CD14-positive monocyte (primary cell): ENCODE results near the gene MED17. TPM values are rescaled to one million over a fixed set of nuclear protein-coding genes. Genes with fewer than 3 reads are reported as not detected.

Experiments used
- DNase-seq, 3 donors: peaks; one replicate each; pipeline ENCODE4 v3.0.0-alpha.2; 2011 to 2022
- H2AFZ ChIP-seq: 2 replicates; pipeline ENCODE4 v1.6.0; 2012; ENCODE audit warnings: mild to moderate bottlenecking, low read depth, low read length, inconsistent platforms; ENCODE audit not compliant: insufficient read depth, poor library complexity, severe bottlenecking
- H3K27ac ChIP-seq, 2 donors: 1 replicate in 1 of 2; 2 replicates in 1 of 2; pipeline ENCODE4 v1.5.1; 2012 to 2013; ENCODE audit warnings: low read length in 2 of 2, control low read depth in 1 of 2, inconsistent platforms in 1 of 2, low read depth in 1 of 2, mild to moderate bottlenecking in 1 of 2
- H3K27me3 ChIP-seq, 2 donors: one replicate each; pipeline versions ENCODE4 v1.6.0 to v1.6.1; 2011 to 2013; ENCODE audit warnings: low read length in 2 of 2; ENCODE audit not compliant: control insufficient read depth in 2 of 2, insufficient read depth in 2 of 2
- H3K36me3 ChIP-seq, 2 donors: replicated peaks in 1 of 2; 1 replicate in 1 of 2; 2 replicates in 1 of 2; pipeline versions ENCODE4 v1.5.1 to v1.6.1; 2012 to 2013; ENCODE audit warnings: low read length in 2 of 2, control low read depth in 1 of 2, inconsistent platforms in 1 of 2, mild to moderate bottlenecking in 1 of 2; ENCODE audit not compliant: insufficient read depth in 2 of 2, control insufficient read depth in 1 of 2
- H3K4me1 ChIP-seq, 2 donors: 1 replicate in 1 of 2; 2 replicates in 1 of 2; pipeline versions ENCODE4 v1.5.1 to v1.6.1; 2012 to 2013; ENCODE audit warnings: low read length in 2 of 2, control low read depth in 1 of 2, inconsistent platforms in 1 of 2, mild to moderate bottlenecking in 1 of 2, moderate library complexity in 1 of 2; ENCODE audit not compliant: insufficient read depth in 2 of 2, control insufficient read depth in 1 of 2
- H3K4me2 ChIP-seq: replicated peaks from 2 replicates; pipeline ENCODE3; 2012; ENCODE audit warnings: low read length, moderate library complexity, mild to moderate bottlenecking; ENCODE audit not compliant: poor library complexity, severe bottlenecking; ENCODE audit errors: extremely low read depth
- H3K4me3 ChIP-seq, 3 experiments: fragments of 200-600 bp in 1 of 3; sonication (generic) in 1 of 3; replicated peaks in 1 of 3; 1 replicate in 2 of 3; 2 replicates in 1 of 3; pipeline ENCODE4 v1.5.1; 2011 to 2013; ENCODE audit warnings: low read length in 3 of 3, mild to moderate bottlenecking in 3 of 3, control low read depth in 2 of 3, low read depth in 2 of 3, inconsistent platforms in 1 of 3, moderate library complexity in 1 of 3
- H3K79me2 ChIP-seq: 2 replicates; pipeline ENCODE4 v1.6.0; 2012; ENCODE audit warnings: mild to moderate bottlenecking, control low read depth, inconsistent platforms, low read length, moderate library complexity; ENCODE audit not compliant: insufficient read depth
- H3K9ac ChIP-seq: 2 replicates; pipeline ENCODE4 v1.6.0; 2017; ENCODE audit warnings: low read length, mild to moderate bottlenecking; ENCODE audit not compliant: insufficient read depth, poor library complexity, severe bottlenecking
- H3K9me3 ChIP-seq, 2 donors: replicated peaks in 1 of 2; 1 replicate in 1 of 2; 2 replicates in 1 of 2; pipeline versions ENCODE4 v1.5.1 to v1.6.1; 2012 to 2013; ENCODE audit warnings: low read length in 2 of 2, control low read depth in 1 of 2; ENCODE audit not compliant: control insufficient read depth in 1 of 2, insufficient read depth in 1 of 2
- H4K20me1 ChIP-seq: 2 replicates; pipeline ENCODE4 v1.6.0; 2012; ENCODE audit warnings: mild to moderate bottlenecking, low read length, control low read depth, moderate library complexity; ENCODE audit not compliant: insufficient read depth
- H3K27ac Mint-ChIP-seq, 7 donors: one replicate each; pipeline ENCODE4 v1.8.0; 2020; ENCODE audit warnings: mild to moderate bottlenecking in 7 of 7, mixed read lengths in 7 of 7, moderate library complexity in 6 of 7, inconsistent platforms in 2 of 7
- H3K27me3 Mint-ChIP-seq, 3 donors: one replicate each; pipeline ENCODE4 v1.8.0; 2021 to 2022; ENCODE audit warnings: low read depth in 3 of 3, mild to moderate bottlenecking in 3 of 3, mixed read lengths in 3 of 3, moderate library complexity in 3 of 3, inconsistent platforms in 1 of 3
- H3K36me3 Mint-ChIP-seq, 2 donors: one replicate each; pipeline ENCODE4 v1.8.0; 2020; ENCODE audit warnings: mixed read lengths in 2 of 2, inconsistent platforms in 1 of 2, mild to moderate bottlenecking in 1 of 2
- H3K4me1 Mint-ChIP-seq: one replicate; pipeline ENCODE4 v1.8.0; 2020; ENCODE audit warnings: mild to moderate bottlenecking, mixed read lengths
- H3K4me3 Mint-ChIP-seq, 2 donors: one replicate each; pipeline ENCODE4 v1.8.0; 2020; ENCODE audit warnings: mild to moderate bottlenecking in 2 of 2, mixed read lengths in 2 of 2, moderate library complexity in 1 of 2
- H3K9me3 Mint-ChIP-seq, 7 donors: one replicate each; pipeline ENCODE4 v1.8.0; 2020 to 2022; ENCODE audit warnings: mixed read lengths in 7 of 7, mild to moderate bottlenecking in 6 of 7, moderate library complexity in 6 of 7, inconsistent platforms in 2 of 7
- WGBS: methylation state at CpG from one replicate; pipeline ENCODE4 v1.1.5; 2013; ENCODE audit warnings: missing lambda C conversion rate; ENCODE audit not compliant: insufficient coverage; 5-methylcytosine and 5-hydroxymethylcytosine counted together
- intact Hi-C, 2 donors: fragments of 100-400 bp; cut with micrococcal nuclease; formaldehyde crosslinking; loops; one replicate each; pipeline versions ENCODE4 v1.15.0 to v1.15.1; 2023
- polyA plus RNA-seq, 3 donors: library from polyadenylated mRNA; depleted of rRNA in 1 of 3; unstranded in 2 of 3; stranded (reverse) in 1 of 3; fragments of 300-500 nt in 2 of 3; fragments of >200 nt in 1 of 3; fragmentation: Illumina TruSeq in 2 of 3; gene quantifications; 1 replicate in 2 of 3; 2 replicates in 1 of 3; pipeline ENCODE4 v1.2.3, GENCODE V29; 2012 to 2021
- small RNA-seq: library from RNA; depleted of rRNA; stranded (forward); fragments of <200 nt; gene quantifications from one replicate; pipeline ENCODE3, GENCODE V24; 2012; ENCODE audit warnings: low read depth; ENCODE audit not compliant: insufficient read length
- TF ChIP-seq, protein P1 (sequence below): fragments of 200-600 bp; IDR thresholded peaks from one replicate; pipeline ENCODE4 v1.8.0; 2022; ENCODE audit warnings: antibody characterized with exemption, mild to moderate bottlenecking

The MED17 gene
- polyA plus RNA-seq, 3 donors: 3.4 to 12.8 (median 4.4) TPM

DNA sequence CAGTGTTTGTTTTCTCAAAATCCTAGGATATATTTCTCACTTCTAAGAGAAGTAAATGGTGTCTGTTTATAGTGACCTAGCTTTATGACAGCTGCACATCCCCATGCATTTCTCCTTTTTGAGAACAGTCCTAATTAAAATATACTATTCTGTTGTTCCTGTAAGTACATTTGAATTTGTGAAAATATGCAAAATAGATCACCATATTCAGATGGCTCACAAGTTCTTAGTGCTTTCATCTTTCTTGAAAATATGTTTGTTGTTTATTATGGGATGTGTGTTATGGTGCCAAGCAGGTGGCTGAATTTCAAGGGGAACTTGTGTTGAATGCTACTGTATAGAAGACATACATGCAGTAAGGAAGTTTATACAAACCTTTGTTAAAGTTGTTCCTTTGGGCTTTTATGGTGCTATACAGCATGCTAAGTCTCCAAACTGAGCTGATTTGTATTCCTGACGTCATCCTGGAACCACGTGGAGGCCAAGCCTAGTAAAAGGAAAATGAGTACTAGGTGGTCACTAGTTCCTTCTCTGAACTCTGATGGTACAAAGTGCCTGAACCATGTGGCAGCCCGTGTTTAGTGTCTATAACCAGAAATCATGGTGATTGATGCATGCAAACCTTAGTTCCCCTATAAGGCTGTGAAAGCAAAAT is 74.2 kb downstream of the MED17 start:
- H3K79me2 ChIP-seq: no peaks in the 10 kb centered on the region
- DNase-seq: no peak
- no peak overlapping the region for H3K27ac Mint-ChIP-seq
- WGBS: 33% methylated on average over 2 of the region's 3 CpGs
- intact Hi-C loops: no loop called here
- no peaks in the 10 kb centered on the region for H3K4me1 Mint-ChIP-seq
- H3K27me3 Mint-ChIP-seq: peaks cover 0 to 4% (median 1%) of the 10 kb centered on the region in 3 donors
- no peak overlapping the region for H2AFZ ChIP-seq
- no peak overlapping the region for H3K27ac ChIP-seq
- no peaks in the 10 kb centered on the region for H3K4me1 ChIP-seq
- no peak overlapping the region for H3K4me2 ChIP-seq
- peaks cover 0 to 2% of the 10 kb centered on the region in 2 donors for H3K27me3 ChIP-seq
- no peak overlapping the region for H3K9ac ChIP-seq
- no peaks in the 10 kb centered on the region for H3K9me3 ChIP-seq
- no peaks in the 10 kb centered on the region for H3K36me3 Mint-ChIP-seq
- TF ChIP-seq, protein P1, sequence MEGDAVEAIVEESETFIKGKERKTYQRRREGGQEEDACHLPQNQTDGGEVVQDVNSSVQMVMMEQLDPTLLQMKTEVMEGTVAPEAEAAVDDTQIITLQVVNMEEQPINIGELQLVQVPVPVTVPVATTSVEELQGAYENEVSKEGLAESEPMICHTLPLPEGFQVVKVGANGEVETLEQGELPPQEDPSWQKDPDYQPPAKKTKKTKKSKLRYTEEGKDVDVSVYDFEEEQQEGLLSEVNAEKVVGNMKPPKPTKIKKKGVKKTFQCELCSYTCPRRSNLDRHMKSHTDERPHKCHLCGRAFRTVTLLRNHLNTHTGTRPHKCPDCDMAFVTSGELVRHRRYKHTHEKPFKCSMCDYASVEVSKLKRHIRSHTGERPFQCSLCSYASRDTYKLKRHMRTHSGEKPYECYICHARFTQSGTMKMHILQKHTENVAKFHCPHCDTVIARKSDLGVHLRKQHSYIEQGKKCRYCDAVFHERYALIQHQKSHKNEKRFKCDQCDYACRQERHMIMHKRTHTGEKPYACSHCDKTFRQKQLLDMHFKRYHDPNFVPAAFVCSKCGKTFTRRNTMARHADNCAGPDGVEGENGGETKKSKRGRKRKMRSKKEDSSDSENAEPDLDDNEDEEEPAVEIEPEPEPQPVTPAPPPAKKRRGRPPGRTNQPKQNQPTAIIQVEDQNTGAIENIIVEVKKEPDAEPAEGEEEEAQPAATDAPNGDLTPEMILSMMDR: no peak
- H3K36me3 ChIP-seq: no peaks in the 10 kb centered on the region
- H4K20me1 ChIP-seq: no peaks in the 10 kb centered on the region
- H3K9me3 Mint-ChIP-seq: peaks cover 0 to 5% (median 0%) of the 10 kb centered on the region in 7 donors
- H3K4me3 Mint-ChIP-seq: no peak overlapping the region
- H3K4me3 ChIP-seq: no peak overlapping the region

- intact Hi-C loops: no loop called here
Observed at GRCh38 chr11:93861808-93862207, 77.7 kb downstream of the MED17 start.

More at GRCh38 chr11:93861808-93862207, 77.7 kb downstream of the MED17 start:
- Histone ChIP-seq H3K27ac (no peak overlapping the region), H2AFZ (no peak overlapping the region), H3K9ac (no peak overlapping the region), H3K9me3 (peaks cover 0 to 2% of the 10 kb centered on the region in 2 donors), H3K79me2 (no peaks in the 10 kb centered on the region), H4K20me1 (no peaks in the 10 kb centered on the region), H3K4me1 (no peaks in the 10 kb centered on the region), H3K27me3 (no peaks in the 10 kb centered on the region), H3K4me2 (no peak overlapping the region), H3K36me3 (no peaks in the 10 kb centered on the region), H3K4me3 (no peak overlapping the region)
- no peak overlapping the region for H3K4me3 Mint-ChIP-seq
- 93% methylated on average over 2 of the region's 4 CpGs for WGBS
- no peaks in the 10 kb centered on the region for H3K4me1 Mint-ChIP-seq
- peaks cover 0 to 2% (median 2%) of the 10 kb centered on the region in 3 donors for H3K27me3 Mint-ChIP-seq
- no peak overlapping the region for H3K27ac Mint-ChIP-seq
- TF ChIP-seq, protein P1: no peak
- no peaks in the 10 kb centered on the region for H3K36me3 Mint-ChIP-seq
- H3K9me3 Mint-ChIP-seq: peaks cover 0 to 4% (median 0%) of the 10 kb centered on the region in 7 donors
- DNase-seq: no peak

Small RNA genes within 50 kb of the gene (small RNA-seq; reads per million reads assigned to genes)
- gene RF00019: not detected
- gene SNORA40: not detected

Other genes with a start within 250 kb of the MED17 start
- gene SMCO4, start 240.9 kb upstream of the MED17 start, polyA plus RNA-seq: 100 to 1,000 TPM; 110 to 242 (median 169) TPM
- gene CEP295, start 122.6 kb upstream of the MED17 start, polyA plus RNA-seq: 1 to 10 TPM in 1 of 3 donors, under 1 TPM in 2; 0.29 to 7.3 (median 1.00) TPM
- 10 to 100 TPM in 1 of 3 donors, 1 to 10 TPM in 2; 5.9 to 68.3 (median 7.4) TPM for gene TAF1D, start 42.8 kb upstream of the MED17 start, polyA plus RNA-seq
- gene C11orf54, start 42.6 kb upstream of the MED17 start, polyA plus RNA-seq: 10 to 100 TPM in 2 of 3 donors, 1 to 10 TPM in 1; 8.3 to 23.6 (median 14.1) TPM
- not detected for gene VSTM5, start 66.3 kb downstream of the MED17 start, polyA plus RNA-seq
- not detected for gene HEPHL1, start 237.1 kb downstream of the MED17 start, polyA plus RNA-seq